Measurements from ENCODE around the gene KREMEN1. TPM values are rescaled to one million over a fixed set of nuclear protein-coding genes. Genes with fewer than 3 reads are reported as not detected.

The KREMEN1 gene
- total RNA-seq, 1 donor from 2014 or later: 102 TPM

DNA sequence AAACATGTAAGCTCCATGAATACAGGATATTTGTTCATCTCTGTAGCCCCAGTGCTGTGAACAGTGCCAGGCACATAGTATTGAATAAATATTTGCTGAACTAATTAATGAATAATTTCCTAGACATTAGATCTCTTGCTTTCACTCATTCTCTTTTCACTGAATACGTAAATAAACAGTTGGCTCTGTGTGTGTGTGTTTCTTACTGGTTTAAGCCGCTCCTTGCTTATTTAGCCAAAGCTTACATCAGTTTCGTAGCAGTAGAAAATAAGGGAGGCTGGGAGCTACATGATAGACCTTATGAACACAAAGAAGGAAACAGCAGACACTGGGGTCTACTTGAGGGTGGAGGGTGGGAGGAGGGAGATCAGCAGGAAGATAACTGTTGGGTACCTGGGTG, 17.2 kb downstream of the KREMEN1 start:
- Histone ChIP-seq H3K27me3 (ENCODE audit: low read depth) (no peaks in the 10 kb centered on the region), H3K4me1 (peaks cover 41% of the 10 kb centered on the region), H3K36me3 (peaks cover 2% of the 10 kb centered on the region), H3K9me3 (replicated peaks) (no peaks in the 10 kb centered on the region), H3K4me3 (no peak overlapping the region), H3K27ac (replicated peaks) (no peak overlapping the region)
- TF ChIP-seq, protein P1, sequence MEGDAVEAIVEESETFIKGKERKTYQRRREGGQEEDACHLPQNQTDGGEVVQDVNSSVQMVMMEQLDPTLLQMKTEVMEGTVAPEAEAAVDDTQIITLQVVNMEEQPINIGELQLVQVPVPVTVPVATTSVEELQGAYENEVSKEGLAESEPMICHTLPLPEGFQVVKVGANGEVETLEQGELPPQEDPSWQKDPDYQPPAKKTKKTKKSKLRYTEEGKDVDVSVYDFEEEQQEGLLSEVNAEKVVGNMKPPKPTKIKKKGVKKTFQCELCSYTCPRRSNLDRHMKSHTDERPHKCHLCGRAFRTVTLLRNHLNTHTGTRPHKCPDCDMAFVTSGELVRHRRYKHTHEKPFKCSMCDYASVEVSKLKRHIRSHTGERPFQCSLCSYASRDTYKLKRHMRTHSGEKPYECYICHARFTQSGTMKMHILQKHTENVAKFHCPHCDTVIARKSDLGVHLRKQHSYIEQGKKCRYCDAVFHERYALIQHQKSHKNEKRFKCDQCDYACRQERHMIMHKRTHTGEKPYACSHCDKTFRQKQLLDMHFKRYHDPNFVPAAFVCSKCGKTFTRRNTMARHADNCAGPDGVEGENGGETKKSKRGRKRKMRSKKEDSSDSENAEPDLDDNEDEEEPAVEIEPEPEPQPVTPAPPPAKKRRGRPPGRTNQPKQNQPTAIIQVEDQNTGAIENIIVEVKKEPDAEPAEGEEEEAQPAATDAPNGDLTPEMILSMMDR (IDR thresholded peaks at IDR 0.05; ENCODE audit: borderline replicate concordance): no peak
- intact Hi-C loops (cut with micrococcal nuclease): no loop called here
- no peak for DNase-seq

- Histone ChIP-seq H3K4me1 (peaks cover 58% of the 10 kb centered on the region), H3K4me3 (no peak overlapping the region), H3K9me3 (replicated peaks) (no peaks in the 10 kb centered on the region), H3K36me3 (peaks cover 4% of the 10 kb centered on the region), H3K27ac (replicated peaks) (peak overlapping the region; percentile 67), H3K27me3 (ENCODE audit: low read depth) (no peaks in the 10 kb centered on the region)
- intact Hi-C loops (cut with micrococcal nuclease): no loop called here
- TF ChIP-seq, protein P1 (IDR thresholded peaks at IDR 0.05; ENCODE audit: borderline replicate concordance): no peak
- DNase-seq: no peak
Measured at GRCh38 chr22:29092243-29092642, 19.4 kb downstream of the KREMEN1 start.

GRCh38 chr22:29093030-29093429, 20.2 kb downstream of the KREMEN1 start:
- no peaks in the 10 kb centered on the region for H3K9me3 ChIP-seq (replicated peaks)
- H3K27ac ChIP-seq (replicated peaks): peak overlapping the region; percentile 67
- peaks cover 4% of the 10 kb centered on the region for H3K36me3 ChIP-seq
- no peaks in the 10 kb centered on the region for H3K27me3 ChIP-seq (ENCODE audit: low read depth)
- TF ChIP-seq, protein P1 (IDR thresholded peaks at IDR 0.05; ENCODE audit: borderline replicate concordance): no peak
- peaks cover 65% of the 10 kb centered on the region for H3K4me1 ChIP-seq
- intact Hi-C loops (cut with micrococcal nuclease): no loop called here
- no peak overlapping the region for H3K4me3 ChIP-seq
- DNase-seq: no peak

GRCh38 chr22:29093501-29094300, 20.9 kb downstream of the KREMEN1 start:
- TF ChIP-seq, protein P1 (IDR thresholded peaks at IDR 0.05; ENCODE audit: borderline replicate concordance): no peak
- Histone ChIP-seq H3K27me3 (ENCODE audit: low read depth) (no peaks in the 10 kb centered on the region), H3K27ac (replicated peaks) (peak overlapping the region; percentile 67), H3K4me3 (no peak overlapping the region), H3K36me3 (peaks cover 4% of the 10 kb centered on the region), H3K4me1 (peaks cover 64% of the 10 kb centered on the region), H3K9me3 (replicated peaks) (no peaks in the 10 kb centered on the region)
- no peak for DNase-seq
- intact Hi-C loops (cut with micrococcal nuclease): no loop called here

DNA sequence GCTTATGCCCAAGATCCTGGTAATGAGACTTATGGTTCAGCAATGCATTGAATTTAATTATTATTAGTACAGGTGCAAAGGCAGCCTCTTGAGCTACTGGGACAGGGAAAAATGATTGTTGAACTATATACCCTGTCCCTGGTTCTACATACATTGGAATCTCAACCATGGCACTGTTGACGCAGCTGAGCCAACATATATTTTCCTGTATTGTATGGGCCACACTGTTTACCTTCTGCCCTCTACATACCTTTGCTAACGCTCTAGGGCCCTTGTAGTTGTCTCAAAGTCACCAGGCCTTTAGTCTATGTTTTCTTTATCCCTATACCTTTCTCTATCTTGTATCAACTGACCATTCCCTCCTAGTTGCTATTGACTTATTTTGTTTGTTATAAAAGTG, 22.6 kb downstream of the KREMEN1 start:
- peaks cover 21% of the 10 kb centered on the region for H3K36me3 ChIP-seq
- no peaks in the 10 kb centered on the region for H3K27me3 ChIP-seq (ENCODE audit: low read depth)
- peaks cover 49% of the 10 kb centered on the region for H3K4me1 ChIP-seq
- no peak overlapping the region for H3K4me3 ChIP-seq
- peak overlapping the region; percentile 78 for H3K27ac ChIP-seq (replicated peaks)
- H3K9me3 ChIP-seq (replicated peaks): no peaks in the 10 kb centered on the region
- intact Hi-C loops (cut with micrococcal nuclease): no loop called here
- no peak for DNase-seq
- TF ChIP-seq, protein P1 (IDR thresholded peaks at IDR 0.05; ENCODE audit: borderline replicate concordance): no peak
